ENCODE data around the gene ZNF384.

- TF ChIP-seq SP1 (IDR thresholded peaks at IDR 0.05) (no peak), ELF4 (IDR thresholded peaks at IDR 0.05) (no peak), NFRKB (IDR thresholded peaks at IDR 0.05) (no peak), CTBP1 (IDR thresholded peaks at IDR 0.05; ENCODE audit: borderline replicate concordance) (no peak), TARDBP (IDR thresholded peaks at IDR 0.05) (no peak), BHLHE40 (IDR thresholded peaks at IDR 0.05; ENCODE audit: borderline replicate concordance) (no peak), L3MBTL2 (conservative IDR thresholded peaks at IDR 0.05) (no peak), FOXM1 (IDR thresholded peaks at IDR 0.05; ENCODE audit: borderline replicate concordance) (no peak)
- TF ChIP-seq, protein P1, sequence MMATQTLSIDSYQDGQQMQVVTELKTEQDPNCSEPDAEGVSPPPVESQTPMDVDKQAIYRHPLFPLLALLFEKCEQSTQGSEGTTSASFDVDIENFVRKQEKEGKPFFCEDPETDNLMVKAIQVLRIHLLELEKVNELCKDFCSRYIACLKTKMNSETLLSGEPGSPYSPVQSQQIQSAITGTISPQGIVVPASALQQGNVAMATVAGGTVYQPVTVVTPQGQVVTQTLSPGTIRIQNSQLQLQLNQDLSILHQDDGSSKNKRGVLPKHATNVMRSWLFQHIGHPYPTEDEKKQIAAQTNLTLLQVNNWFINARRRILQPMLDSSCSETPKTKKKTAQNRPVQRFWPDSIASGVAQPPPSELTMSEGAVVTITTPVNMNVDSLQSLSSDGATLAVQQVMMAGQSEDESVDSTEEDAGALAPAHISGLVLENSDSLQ (IDR thresholded peaks at IDR 0.05): no peak
Observed at GRCh38 chr12:6722863-6723262, 33.7 kb upstream of the ZNF384 start.
